Common myeloid progenitor, CD34-positive (primary cell): ENCODE data around the gene TMEM260.
"Not testable (repeated sequence)": the region's sequence is repeated elsewhere in the genome, so short reads cannot be mapped to it uniquely, and the experiment has no call there.

Experiments
- CTCF ChIA-PET: fragments of 350-600 bp; sonication (Branson Sonifier 250); formaldehyde crosslinking; loops from one replicate; lab custom pipeline; 2021; ENCODE audit warnings: antibody characterized with exemption; lab: Charles Lee
- POLR2A ChIA-PET: fragments of 350-600 bp; sonication (Branson Sonifier 250); formaldehyde crosslinking; loops from one replicate; lab custom pipeline; 2021; ENCODE audit warnings: antibody characterized with exemption; lab: Charles Lee
- DNase-seq, 3 donors: peaks; one replicate each; pipeline versions ENCODE4 v3.0.0 to v3.0.0-alpha.2; 2013
- H3K27ac ChIP-seq, 2 experiments: 1 replicate in 1 of 2; 2 replicates in 1 of 2; pipeline ENCODE4 v1.7.0; 2013; ENCODE audit warnings: inconsistent platforms in 2 of 2, low read length in 2 of 2, mild to moderate bottlenecking in 2 of 2, low read depth in 1 of 2, moderate library complexity in 1 of 2; ENCODE audit not compliant: severe bottlenecking in 2 of 2, insufficient read depth in 1 of 2, poor library complexity in 1 of 2
- H3K27me3 ChIP-seq, 5 experiments: replicated peaks in 2 of 5; 1 replicate in 3 of 5; 2 replicates in 2 of 5; pipeline versions ENCODE4 v1.6.1 to v1.7.0; 2013; ENCODE audit warnings: low read length in 4 of 5, mild to moderate bottlenecking in 2 of 5, moderate library complexity in 2 of 5, inconsistent platforms in 1 of 5; ENCODE audit not compliant: insufficient read depth in 5 of 5, control insufficient read depth in 4 of 5
- H3K36me3 ChIP-seq, 4 experiments: 1 replicate in 2 of 4; 2 replicates in 2 of 4; pipeline versions ENCODE4 v1.6.1 to v1.7.0; 2013; ENCODE audit warnings: low read length in 3 of 4, control low read depth in 1 of 4, mild to moderate bottlenecking in 1 of 4; ENCODE audit not compliant: control insufficient read depth in 4 of 4, insufficient read depth in 4 of 4
- H3K4me1 ChIP-seq, 4 experiments: 1 replicate in 3 of 4; 2 replicates in 1 of 4; pipeline versions ENCODE4 v1.6.1 to v1.7.1; 2013; ENCODE audit warnings: low read length in 3 of 4, mild to moderate bottlenecking in 3 of 4, control low read depth in 1 of 4, inconsistent platforms in 1 of 4, moderate library complexity in 1 of 4; ENCODE audit not compliant: control insufficient read depth in 4 of 4, insufficient read depth in 4 of 4; ENCODE audit errors: control extremely low read depth in 1 of 4
- H3K4me3 ChIP-seq, 7 experiments: 1 replicate in 4 of 7; 2 replicates in 3 of 7; pipeline versions ENCODE4 v1.5.1 to v1.7.0; 2013; ENCODE audit warnings: mild to moderate bottlenecking in 7 of 7, low read length in 6 of 7, moderate library complexity in 6 of 7, inconsistent platforms in 2 of 7, low read depth in 2 of 7, control low read depth in 1 of 7; ENCODE audit not compliant: insufficient read depth in 4 of 7, control insufficient read depth in 1 of 7; ENCODE audit errors: extremely low read depth in 1 of 7
- H3K9me3 ChIP-seq, 5 experiments: 1 replicate in 4 of 5; 2 replicates in 1 of 5; pipeline versions ENCODE4 v1.6.1 to v1.7.1; 2013; ENCODE audit warnings: low read length in 4 of 5, mild to moderate bottlenecking in 2 of 5, inconsistent platforms in 1 of 5, low read depth in 1 of 5, moderate library complexity in 1 of 5; ENCODE audit not compliant: control insufficient read depth in 4 of 5, insufficient read depth in 2 of 5; ENCODE audit errors: control extremely low read depth in 1 of 5
- WGBS: methylation state at CpG from one replicate; pipeline ENCODE4 v1.1.5; 2013; ENCODE audit not compliant: insufficient coverage; 5-methylcytosine and 5-hydroxymethylcytosine counted together

The TMEM260 gene

DNA sequence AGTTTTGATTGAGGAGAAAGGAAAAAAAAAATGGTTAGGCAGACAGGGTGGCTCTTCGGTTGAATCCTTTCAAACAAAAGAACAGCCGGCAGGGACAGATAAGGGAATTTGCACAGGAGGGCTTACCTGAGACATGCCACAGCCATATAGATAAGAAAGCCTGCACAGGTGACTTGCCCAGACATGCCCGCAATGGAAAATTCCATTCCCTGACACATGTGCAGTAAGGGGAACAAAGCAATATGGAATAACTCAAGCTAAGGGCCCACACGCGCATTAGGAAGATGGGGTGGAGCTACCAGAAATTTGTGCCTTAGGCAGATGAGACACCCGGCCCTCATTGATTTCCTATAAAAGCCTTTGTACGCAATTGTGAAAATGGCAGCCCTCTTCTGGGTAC lies 86.7 kb downstream of the TMEM260 start:
- POLR2A ChIA-PET = no interaction called here
- Histone ChIP-seq H3K27me3 (no peaks in the 10 kb centered on the region), H3K4me3 (no peak overlapping the region), H3K36me3 (no peaks in the 10 kb centered on the region), H3K9me3 (no peaks in the 10 kb centered on the region), H3K4me1 (no peaks in the 10 kb centered on the region), H3K27ac (no peak overlapping the region)
- CTCF ChIA-PET = no interaction called here
- DNase-seq = no peak
- WGBS = 96% methylated on average over 7 of the region's 7 CpGs

DNA sequence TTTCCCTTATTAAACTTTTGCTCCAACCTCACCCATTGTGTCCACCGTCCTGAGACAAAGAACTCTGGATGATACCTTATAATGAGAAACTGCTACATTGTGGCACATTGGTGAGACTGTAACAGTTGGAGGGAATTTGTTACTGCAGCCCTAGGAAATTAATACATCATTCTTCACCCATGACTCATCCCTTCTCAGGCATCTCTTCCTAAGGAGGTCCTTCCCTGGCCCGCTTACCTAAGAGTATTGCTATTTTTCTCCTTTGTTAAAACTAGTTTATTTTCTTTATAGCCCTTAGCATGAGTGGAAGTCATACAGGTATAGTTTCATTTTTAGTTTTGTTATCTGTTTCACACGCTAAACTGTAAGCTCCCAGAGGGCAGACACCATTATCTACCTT lies 87.1 kb downstream of the TMEM260 start:
- Histone ChIP-seq H3K4me1 (no peaks in the 10 kb centered on the region), H3K27me3 (no peaks in the 10 kb centered on the region), H3K4me3 (no peak overlapping the region), H3K27ac (no peak overlapping the region), H3K9me3 (no peaks in the 10 kb centered on the region), H3K36me3 (no peaks in the 10 kb centered on the region)
- no peak for DNase-seq
- ChIA-PET CTCF (no interaction called here), POLR2A (no interaction called here)
- no CpG with 5 or more reads among the region's 3 CpGs for WGBS

GRCh38 chr14:56667290-56667689 lies 87.7 kb downstream of the TMEM260 start:
- H3K27me3 ChIP-seq, DNase-seq, CTCF ChIA-PET, H3K4me3 ChIP-seq, H3K9me3 ChIP-seq, H3K4me1 ChIP-seq, POLR2A ChIA-PET, H3K36me3 ChIP-seq, H3K27ac ChIP-seq: not testable (repeated sequence)
- no CpG with 5 or more reads among the region's 11 CpGs for WGBS

- Histone ChIP-seq H3K27me3 (peaks cover 0 to 1% (median 0%) of the 10 kb centered on the region in 5 experiments), H3K9me3 (no peaks in the 10 kb centered on the region), H3K27ac (no peak overlapping the region), H3K4me3 (no peak overlapping the region), H3K36me3 (no peaks in the 10 kb centered on the region), H3K4me1 (no peaks in the 10 kb centered on the region)
- DNase-seq = no peak
- POLR2A ChIA-PET = interaction anchor here (0.6 kb wide), 1 partner anchor 1122 kb away, joined by 3 read pairs; no protein-coding TSS in a partner anchor
- 92% methylated on average over 2 of the region's 5 CpGs for WGBS
- CTCF ChIA-PET = no interaction called here
Measured at GRCh38 chr14:56676042-56676441, 96.4 kb downstream of the TMEM260 start.

DNA sequence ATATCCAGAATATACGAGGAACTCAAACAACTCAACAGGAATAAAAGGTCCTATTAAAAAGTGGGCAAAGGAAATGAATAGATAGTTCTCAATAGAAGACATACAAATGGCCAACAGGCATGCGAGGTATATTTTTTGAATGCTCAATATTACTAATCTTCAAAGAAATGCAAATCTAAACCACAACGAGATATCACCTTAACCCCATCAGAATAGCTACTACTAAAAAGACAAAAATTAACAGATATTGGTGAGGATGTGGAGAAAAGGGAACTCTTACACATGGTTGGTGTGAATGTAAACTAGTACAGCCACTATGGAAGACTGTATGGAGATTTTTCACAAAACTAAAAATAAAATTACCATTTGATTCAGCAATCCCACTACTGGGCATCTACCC lies 99.2 kb downstream of the TMEM260 start:
- Histone ChIP-seq H3K4me3 (no peak overlapping the region), H3K27me3 (peaks cover 0 to 2% (median 0%) of the 10 kb centered on the region in 5 experiments), H3K27ac (no peak overlapping the region), H3K36me3 (no peaks in the 10 kb centered on the region), H3K4me1 (no peaks in the 10 kb centered on the region), H3K9me3 (no peaks in the 10 kb centered on the region)
- WGBS = no CpG with 5 or more reads among the region's 3 CpGs
- DNase-seq = no peak
- POLR2A ChIA-PET = no interaction called here
- CTCF ChIA-PET = no interaction called here

DNA sequence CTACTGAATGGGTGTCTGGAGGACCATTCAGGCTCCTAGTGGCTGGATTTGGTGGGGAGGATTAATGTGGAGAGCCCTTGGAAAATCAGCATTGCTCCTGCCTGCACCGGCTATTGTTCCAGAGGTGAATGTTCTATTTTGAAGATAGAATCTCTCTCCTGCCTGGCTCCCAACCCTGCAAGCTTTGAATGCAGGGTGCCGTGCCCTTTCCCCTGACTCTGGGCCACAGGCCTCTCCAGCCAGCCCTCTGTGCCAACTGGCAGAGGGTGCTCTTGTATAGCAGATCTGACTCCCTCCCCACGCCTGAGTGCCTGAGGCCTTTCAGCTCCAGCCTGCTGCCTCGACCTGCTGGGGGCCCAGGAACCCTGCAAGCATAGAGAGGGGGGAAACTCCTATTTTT lies 106.8 kb downstream of the TMEM260 start:
- Histone ChIP-seq H3K36me3 (no peaks in the 10 kb centered on the region), H3K9me3 (peaks cover 0 to 2% (median 0%) of the 10 kb centered on the region in 5 experiments), H3K27ac (no peak overlapping the region), H3K4me3 (no peak overlapping the region), H3K4me1 (no peaks in the 10 kb centered on the region), H3K27me3 (peaks cover 0 to 8% (median 1%) of the 10 kb centered on the region in 5 experiments)
- POLR2A ChIA-PET = no interaction called here
- DNase-seq = no peak
- CTCF ChIA-PET = no interaction called here
- WGBS = 84% methylated on average over 2 of the region's 4 CpGs

- Histone ChIP-seq H3K4me3 (no peak overlapping the region), H3K27ac (no peak overlapping the region), H3K9me3 (peaks cover 0 to 2% (median 0%) of the 10 kb centered on the region in 5 experiments), H3K27me3 (peaks cover 0 to 8% (median 0%) of the 10 kb centered on the region in 5 experiments), H3K36me3 (no peaks in the 10 kb centered on the region), H3K4me1 (no peaks in the 10 kb centered on the region)
- WGBS = 97% methylated on average over 5 of the region's 8 CpGs
- CTCF ChIA-PET = no interaction called here
- POLR2A ChIA-PET = no interaction called here
- DNase-seq = no peak
Measured at GRCh38 chr14:56687123-56687522, 107.5 kb downstream of the TMEM260 start.
